Testis (tissue), 2 donors: ENCODE results near the gene ALG2.

Experiments
- POLR2A ChIP-seq: fragments of 450-650 bp; IDR thresholded peaks from one replicate; pipeline ENCODE4 v1.6.1; 2017; ENCODE audit warnings: antibody characterized with exemption, mild to moderate bottlenecking, moderate library complexity
- TF ChIP-seq, protein P1 (sequence below), 3 experiments: fragments of 450-650 bp in 2 of 3; fragments of 200-600 bp in 1 of 3; sonication (generic) in 1 of 3; IDR thresholded peaks; one replicate each; pipeline ENCODE4 v1.5.1; 2016 to 2019; ENCODE audit warnings: antibody characterized with exemption in 3 of 3, mild to moderate bottlenecking in 2 of 3, moderate library complexity in 1 of 3

DNA sequence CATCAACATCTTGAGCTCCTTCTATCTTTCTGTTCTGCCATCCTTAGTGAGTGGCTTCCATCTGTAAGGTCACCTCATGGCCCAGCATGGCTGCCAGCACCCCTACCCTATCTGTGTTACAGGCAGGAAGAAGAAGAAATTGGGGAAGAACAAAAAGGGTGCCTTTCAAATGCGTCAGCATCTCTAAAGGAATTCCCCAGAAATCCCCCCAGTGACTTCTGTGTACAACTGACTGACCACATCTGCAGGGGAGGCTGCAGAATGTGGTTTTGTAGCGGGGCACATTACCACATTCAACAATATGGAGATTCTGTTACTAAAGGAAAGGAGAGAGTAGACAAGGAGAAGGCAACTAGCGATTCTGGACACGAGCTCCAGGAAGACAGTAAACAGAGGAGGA, 40.1 kb downstream of the ALG2 start:
- no peak for TF ChIP-seq POLR2A
- TF ChIP-seq, protein P1, sequence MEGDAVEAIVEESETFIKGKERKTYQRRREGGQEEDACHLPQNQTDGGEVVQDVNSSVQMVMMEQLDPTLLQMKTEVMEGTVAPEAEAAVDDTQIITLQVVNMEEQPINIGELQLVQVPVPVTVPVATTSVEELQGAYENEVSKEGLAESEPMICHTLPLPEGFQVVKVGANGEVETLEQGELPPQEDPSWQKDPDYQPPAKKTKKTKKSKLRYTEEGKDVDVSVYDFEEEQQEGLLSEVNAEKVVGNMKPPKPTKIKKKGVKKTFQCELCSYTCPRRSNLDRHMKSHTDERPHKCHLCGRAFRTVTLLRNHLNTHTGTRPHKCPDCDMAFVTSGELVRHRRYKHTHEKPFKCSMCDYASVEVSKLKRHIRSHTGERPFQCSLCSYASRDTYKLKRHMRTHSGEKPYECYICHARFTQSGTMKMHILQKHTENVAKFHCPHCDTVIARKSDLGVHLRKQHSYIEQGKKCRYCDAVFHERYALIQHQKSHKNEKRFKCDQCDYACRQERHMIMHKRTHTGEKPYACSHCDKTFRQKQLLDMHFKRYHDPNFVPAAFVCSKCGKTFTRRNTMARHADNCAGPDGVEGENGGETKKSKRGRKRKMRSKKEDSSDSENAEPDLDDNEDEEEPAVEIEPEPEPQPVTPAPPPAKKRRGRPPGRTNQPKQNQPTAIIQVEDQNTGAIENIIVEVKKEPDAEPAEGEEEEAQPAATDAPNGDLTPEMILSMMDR (IDR thresholded peaks at IDR 0.05): no peak
